Prostate gland (tissue), 2 donors: ENCODE data around the gene RASA4.
"Not testable (repeated sequence)": the region's sequence is repeated elsewhere in the genome, so short reads cannot be mapped to it uniquely, and the experiment has no call there.

Source experiments
- POLR2A ChIP-seq: fragments of 450-650 bp; IDR thresholded peaks from one replicate; pipeline ENCODE4 v1.6.1; 2016; ENCODE audit warnings: antibody characterized with exemption, mild to moderate bottlenecking
- TF ChIP-seq, protein P1 (sequence below), 4 experiments: fragments of 200-600 bp in 2 of 4; fragments of 450-650 bp in 2 of 4; sonication (generic) in 2 of 4; IDR thresholded peaks; 1 replicate in 3 of 4; 2 replicates in 1 of 4; pipeline ENCODE4 v1.5.1; 2016 to 2019; ENCODE audit warnings: antibody characterized with exemption in 4 of 4, mild to moderate bottlenecking in 2 of 4, moderate library complexity in 2 of 4

DNA sequence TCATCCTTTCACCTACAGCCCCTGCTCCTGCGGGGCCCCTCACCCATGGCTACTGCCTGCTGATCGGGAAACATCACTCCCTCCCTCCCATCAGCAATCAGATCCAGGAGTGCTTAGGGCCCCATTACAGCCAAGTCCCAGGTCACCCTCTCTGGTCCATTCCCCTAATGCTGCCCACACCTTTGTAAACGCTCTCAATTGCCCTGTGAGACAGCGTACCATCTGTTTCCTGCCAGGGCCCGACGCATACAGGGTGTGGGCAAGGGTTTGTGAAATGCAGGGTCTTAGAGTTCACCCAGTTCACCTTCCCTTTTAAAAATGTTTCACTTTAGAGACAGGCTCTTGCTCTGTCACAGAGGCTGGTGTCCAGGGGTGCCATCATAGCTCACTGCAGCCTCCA is 17.7 kb upstream of the RASA4 start:
- TF ChIP-seq, protein P1, sequence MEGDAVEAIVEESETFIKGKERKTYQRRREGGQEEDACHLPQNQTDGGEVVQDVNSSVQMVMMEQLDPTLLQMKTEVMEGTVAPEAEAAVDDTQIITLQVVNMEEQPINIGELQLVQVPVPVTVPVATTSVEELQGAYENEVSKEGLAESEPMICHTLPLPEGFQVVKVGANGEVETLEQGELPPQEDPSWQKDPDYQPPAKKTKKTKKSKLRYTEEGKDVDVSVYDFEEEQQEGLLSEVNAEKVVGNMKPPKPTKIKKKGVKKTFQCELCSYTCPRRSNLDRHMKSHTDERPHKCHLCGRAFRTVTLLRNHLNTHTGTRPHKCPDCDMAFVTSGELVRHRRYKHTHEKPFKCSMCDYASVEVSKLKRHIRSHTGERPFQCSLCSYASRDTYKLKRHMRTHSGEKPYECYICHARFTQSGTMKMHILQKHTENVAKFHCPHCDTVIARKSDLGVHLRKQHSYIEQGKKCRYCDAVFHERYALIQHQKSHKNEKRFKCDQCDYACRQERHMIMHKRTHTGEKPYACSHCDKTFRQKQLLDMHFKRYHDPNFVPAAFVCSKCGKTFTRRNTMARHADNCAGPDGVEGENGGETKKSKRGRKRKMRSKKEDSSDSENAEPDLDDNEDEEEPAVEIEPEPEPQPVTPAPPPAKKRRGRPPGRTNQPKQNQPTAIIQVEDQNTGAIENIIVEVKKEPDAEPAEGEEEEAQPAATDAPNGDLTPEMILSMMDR (IDR thresholded peaks at IDR 0.05) = not testable (repeated sequence)
- not testable (repeated sequence) for TF ChIP-seq POLR2A
